Measurements from ENCODE around the gene WNT1. TPM values are rescaled to one million over a fixed set of nuclear protein-coding genes. Genes with fewer than 3 reads are reported as not detected.
A peak's percentile ranks its signal among the peaks of the same experiment; 100 is the strongest.

WNT1 gene
- total RNA-seq, 2 donors from 2014 or later: not detected

DNA sequence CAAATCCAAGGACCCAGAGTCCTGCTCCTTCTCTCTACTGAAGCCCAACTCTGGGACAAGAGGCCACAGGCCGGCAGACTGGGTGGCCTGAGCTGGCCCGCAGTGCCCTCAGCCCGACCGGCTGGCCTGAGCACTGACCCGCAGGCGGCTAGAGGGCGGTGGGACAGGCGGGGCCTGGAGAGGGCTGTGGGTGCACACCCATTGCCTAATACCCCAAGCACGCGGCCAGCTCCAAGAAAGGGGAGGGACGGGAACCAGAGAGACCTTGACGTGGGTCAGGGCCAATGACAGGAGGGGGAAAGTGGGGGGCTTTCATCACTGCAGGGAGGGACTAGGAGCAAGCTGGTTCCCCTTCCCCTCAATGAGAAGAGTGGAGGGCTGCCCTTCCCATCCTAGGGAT lies 4.6 kb upstream of the WNT1 start:
- H3K36me3 ChIP-seq: no peaks in the 10 kb centered on the region
- DNase-seq (ENCODE audit: low spot score): no peak
- 55% methylated on average over 12 of the region's 12 CpGs for WGBS
- H3K4me3 ChIP-seq: no peak overlapping the region
- H3K9me3 ChIP-seq: no peaks in the 10 kb centered on the region
- no peak overlapping the region for H3K27ac ChIP-seq
- peaks cover 1% of the 10 kb centered on the region for H3K4me1 ChIP-seq (replicated peaks)
- peaks cover 30% of the 10 kb centered on the region for H3K27me3 ChIP-seq (replicated peaks; ENCODE audit: insufficient read depth)
- TF ChIP-seq POLR2AphosphoS5 (IDR thresholded peaks at IDR 0.05): no peak
- TF ChIP-seq POLR2A (IDR thresholded peaks at IDR 0.05): no peak
- TF ChIP-seq, protein P1, sequence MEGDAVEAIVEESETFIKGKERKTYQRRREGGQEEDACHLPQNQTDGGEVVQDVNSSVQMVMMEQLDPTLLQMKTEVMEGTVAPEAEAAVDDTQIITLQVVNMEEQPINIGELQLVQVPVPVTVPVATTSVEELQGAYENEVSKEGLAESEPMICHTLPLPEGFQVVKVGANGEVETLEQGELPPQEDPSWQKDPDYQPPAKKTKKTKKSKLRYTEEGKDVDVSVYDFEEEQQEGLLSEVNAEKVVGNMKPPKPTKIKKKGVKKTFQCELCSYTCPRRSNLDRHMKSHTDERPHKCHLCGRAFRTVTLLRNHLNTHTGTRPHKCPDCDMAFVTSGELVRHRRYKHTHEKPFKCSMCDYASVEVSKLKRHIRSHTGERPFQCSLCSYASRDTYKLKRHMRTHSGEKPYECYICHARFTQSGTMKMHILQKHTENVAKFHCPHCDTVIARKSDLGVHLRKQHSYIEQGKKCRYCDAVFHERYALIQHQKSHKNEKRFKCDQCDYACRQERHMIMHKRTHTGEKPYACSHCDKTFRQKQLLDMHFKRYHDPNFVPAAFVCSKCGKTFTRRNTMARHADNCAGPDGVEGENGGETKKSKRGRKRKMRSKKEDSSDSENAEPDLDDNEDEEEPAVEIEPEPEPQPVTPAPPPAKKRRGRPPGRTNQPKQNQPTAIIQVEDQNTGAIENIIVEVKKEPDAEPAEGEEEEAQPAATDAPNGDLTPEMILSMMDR (IDR thresholded peaks at IDR 0.05): no peak
- intact Hi-C loops (cut with DNase I): no loop called here

DNA sequence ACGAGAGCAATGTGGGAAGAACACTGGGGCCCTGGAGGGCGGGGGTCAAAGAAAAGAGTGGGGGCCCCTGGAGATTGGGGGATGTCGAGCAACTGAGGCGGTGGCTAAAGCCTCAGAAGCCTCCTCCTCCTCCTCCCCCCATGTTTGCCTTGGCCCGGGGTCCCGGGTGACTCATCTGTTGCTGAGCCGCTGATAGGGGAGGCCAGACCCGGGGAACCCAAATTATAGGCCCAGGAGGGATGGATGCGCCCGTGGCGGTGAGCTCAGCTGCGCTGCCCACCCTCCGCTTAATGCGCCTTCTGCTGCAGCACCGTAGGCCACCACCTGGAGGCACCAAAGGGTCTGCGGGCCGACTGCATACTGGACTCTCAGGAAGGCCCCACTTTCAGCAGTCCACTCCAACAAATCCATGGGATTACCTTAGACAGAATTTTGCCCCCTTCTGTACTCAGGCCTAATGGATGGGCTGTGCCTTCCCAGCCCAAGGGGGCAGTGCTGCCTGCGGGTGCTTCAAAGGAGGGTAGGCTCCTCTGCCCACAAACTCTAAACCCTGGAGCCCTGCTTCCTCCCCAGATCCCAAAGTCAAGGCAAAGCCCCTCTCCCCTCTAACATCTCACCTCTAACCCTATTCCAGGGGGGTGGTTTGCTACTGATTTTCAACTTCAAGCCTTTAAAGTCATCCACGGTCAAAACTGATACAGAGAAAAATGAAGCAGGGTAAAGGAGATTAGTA lies 4.0 kb upstream of the WNT1 start:
- peaks cover 31% of the 10 kb centered on the region for H3K27me3 ChIP-seq (replicated peaks; ENCODE audit: insufficient read depth)
- H3K9me3 ChIP-seq: no peaks in the 10 kb centered on the region
- no peak for TF ChIP-seq POLR2A (IDR thresholded peaks at IDR 0.05)
- TF ChIP-seq, protein P1 (IDR thresholded peaks at IDR 0.05): peak in 2 of 4 experiments; percentile 18 to 30
- DNase-seq (ENCODE audit: low spot score): no peak
- no peak overlapping the region for H3K4me3 ChIP-seq
- intact Hi-C loops (cut with DNase I): no loop called here
- no peaks in the 10 kb centered on the region for H3K36me3 ChIP-seq
- WGBS: 22% methylated on average over 19 of the region's 19 CpGs
- peaks cover 6% of the 10 kb centered on the region for H3K4me1 ChIP-seq (replicated peaks)
- H3K27ac ChIP-seq: no peak overlapping the region

DNA sequence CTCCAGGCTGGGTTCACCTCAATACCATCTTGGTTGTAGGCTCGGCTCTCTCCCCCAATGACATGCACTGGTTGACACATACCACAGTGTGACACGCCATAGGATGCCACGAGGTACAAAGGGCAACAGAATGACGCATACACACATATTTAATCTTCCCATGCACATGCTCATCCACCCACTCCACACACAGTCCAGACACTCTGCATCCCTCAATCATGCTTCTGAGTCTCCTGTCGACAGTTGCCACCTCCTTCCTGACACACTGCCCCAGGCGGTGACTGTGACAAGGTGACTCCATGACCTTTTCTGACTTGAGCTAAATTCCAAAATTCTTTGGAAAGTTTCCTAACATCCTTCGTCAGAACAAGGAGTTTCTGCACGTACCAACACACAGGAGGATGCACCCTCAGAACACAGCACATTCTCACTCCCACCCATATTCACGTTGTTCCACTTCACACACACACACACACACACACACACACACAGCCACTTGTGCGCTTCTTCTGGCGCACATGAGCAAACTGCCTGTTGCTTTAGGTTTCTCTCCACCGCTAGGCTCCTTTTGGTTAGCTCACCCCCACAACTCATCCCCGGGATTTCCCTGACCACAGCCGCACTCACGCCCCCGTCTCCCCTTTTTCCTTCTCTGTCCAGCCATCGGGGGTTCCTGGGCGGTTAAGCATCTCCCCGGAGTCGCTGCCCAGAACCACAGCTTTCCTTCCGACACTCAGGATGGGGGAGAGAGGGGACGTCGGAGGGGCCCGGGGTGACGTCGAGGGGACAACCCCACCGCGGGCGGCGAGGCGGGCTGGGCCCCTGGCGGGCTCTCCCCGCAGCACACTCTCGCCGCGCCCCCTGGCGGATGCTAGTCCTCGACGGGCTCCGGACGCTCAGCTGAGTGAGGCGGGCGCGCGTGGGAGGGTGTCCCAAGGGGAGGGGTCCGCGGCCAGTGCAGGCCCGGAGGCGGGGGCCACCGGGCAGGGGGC lies 536 bp upstream of the WNT1 start:
- TF ChIP-seq POLR2AphosphoS5 (IDR thresholded peaks at IDR 0.05): no peak
- TF ChIP-seq, protein P1 (IDR thresholded peaks at IDR 0.05): peak; percentile 49 to 72 (median 58)
- no peak for TF ChIP-seq POLR2A (IDR thresholded peaks at IDR 0.05)
- H3K4me3 ChIP-seq: peak overlapping the region in 1 of 2 donors; percentile 6
- no peaks in the 10 kb centered on the region for H3K36me3 ChIP-seq
- H3K4me1 ChIP-seq (replicated peaks): peaks cover 12% of the 10 kb centered on the region
- intact Hi-C loops (cut with DNase I): no loop called here
- WGBS: 14% methylated on average over 40 of the region's 50 CpGs
- peaks cover 35% of the 10 kb centered on the region for H3K27me3 ChIP-seq (replicated peaks; ENCODE audit: insufficient read depth)
- H3K9me3 ChIP-seq: no peaks in the 10 kb centered on the region
- no peak overlapping the region for H3K27ac ChIP-seq
- no peak for DNase-seq (ENCODE audit: low spot score)

DNA sequence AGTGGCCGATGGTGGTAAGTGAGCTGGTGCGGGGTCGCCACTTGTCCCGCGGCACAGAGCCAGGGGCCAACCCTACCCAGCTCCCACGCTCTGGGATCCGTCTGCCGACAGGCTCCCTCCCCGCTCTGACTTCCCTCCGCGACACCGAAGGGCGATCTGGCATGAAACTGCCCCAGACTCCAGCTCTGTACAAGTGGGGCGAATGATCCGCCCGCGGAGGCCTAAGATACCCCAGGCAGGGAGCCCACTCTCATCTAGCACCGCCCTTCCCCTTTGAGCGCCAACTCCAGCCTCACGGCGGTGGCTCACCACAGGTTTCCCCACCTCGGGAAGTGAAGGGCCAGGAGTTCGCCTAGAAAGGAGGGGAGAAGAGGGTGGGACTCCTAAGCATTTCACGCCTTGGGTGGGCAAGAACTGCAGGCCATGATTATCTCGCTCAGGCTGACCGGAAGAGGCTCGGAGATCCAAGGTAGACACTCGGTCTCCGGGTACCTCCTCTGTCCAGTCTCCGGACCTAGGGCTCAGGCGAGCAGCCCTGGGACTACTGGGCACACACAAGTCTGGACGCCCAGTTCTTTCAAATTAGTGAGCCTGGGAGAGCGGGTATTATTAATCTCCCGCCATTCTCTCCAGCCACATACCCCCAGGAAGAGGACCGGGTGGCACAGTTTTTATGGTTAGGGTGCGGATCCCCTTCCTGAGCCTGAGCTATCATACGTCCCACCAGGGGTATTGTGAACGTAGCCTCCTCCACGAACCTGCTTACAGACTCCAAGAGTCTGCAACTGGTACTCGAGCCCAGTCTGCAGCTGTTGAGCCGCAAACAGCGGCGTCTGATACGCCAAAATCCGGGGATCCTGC lies 849 bp downstream of the WNT1 start:
- intact Hi-C loops (cut with DNase I): no loop called here

More for the DNA sequence above, 849 bp downstream of the WNT1 start:
- Histone ChIP-seq H3K9me3 (no peaks in the 10 kb centered on the region), H3K27me3 (replicated peaks; ENCODE audit: insufficient read depth) (peaks cover 29% of the 10 kb centered on the region), H3K27ac (no peak overlapping the region), H3K4me1 (replicated peaks) (peaks cover 12% of the 10 kb centered on the region), H3K36me3 (no peaks in the 10 kb centered on the region), H3K4me3 (peak overlapping the region; percentile 9 to 10)
- TF ChIP-seq POLR2AphosphoS5 (IDR thresholded peaks at IDR 0.05): no peak
- TF ChIP-seq POLR2A (IDR thresholded peaks at IDR 0.05): no peak
- TF ChIP-seq, protein P1 (IDR thresholded peaks at IDR 0.05): no peak
- WGBS: 4% methylated on average over 41 of the region's 45 CpGs
- no peak for DNase-seq (ENCODE audit: low spot score)

All from prostate gland (tissue), 2 donors.